MCF 10A (cell line): ENCODE results near the gene CAMK1. TPM values are rescaled to one million over a fixed set of nuclear protein-coding genes. Genes with fewer than 3 reads are reported as not detected.
A peak's percentile ranks its signal among the peaks of the same experiment; 100 is the strongest.

Source experiments
- BruUV-seq: library from RNA; stranded (reverse); fragments of 400-500 nt; replicated peaks from 2 replicates; lab custom pipeline; 2021; lab: Mats Ljungman, UMichigan
- CTCF ChIA-PET: fragments of 300-600 bp; sonication (Branson Sonifier 250); formaldehyde crosslinking; extraction: SDS; loops from one replicate; lab custom pipeline; 2021; ENCODE audit warnings: antibody characterized with exemption, inconsistent platforms; lab: Yijun Ruan, JAX
- POLR2A ChIA-PET: fragments of 300-600, 350-650 bp; sonication (Branson Sonifier 250); formaldehyde crosslinking; extraction: SDS; loops from one replicate; lab custom pipeline; 2020; ENCODE audit warnings: antibody characterized with exemption, inconsistent platforms; lab: Yijun Ruan, JAX
- DNase-seq: peaks from one replicate; pipeline ENCODE4 v3.0.0-alpha.2; 2018; ENCODE audit not compliant: unreplicated experiment
- H3K27ac Mint-ChIP-seq: one replicate; pipeline ENCODE4 v1.8.0; 2022; ENCODE audit warnings: mild to moderate bottlenecking, low read depth, mixed read lengths; ENCODE audit not compliant: unreplicated experiment
- H3K27me3 Mint-ChIP-seq: one replicate; pipeline ENCODE4 v1.8.0; 2022; ENCODE audit warnings: mixed read lengths; ENCODE audit not compliant: insufficient read depth, unreplicated experiment
- H3K36me3 Mint-ChIP-seq: one replicate; pipeline ENCODE4 v1.8.0; 2022; ENCODE audit warnings: mild to moderate bottlenecking, moderate library complexity, mixed read lengths; ENCODE audit not compliant: insufficient read depth, unreplicated experiment
- H3K4me1 Mint-ChIP-seq: one replicate; pipeline ENCODE4 v1.8.0; 2022; ENCODE audit warnings: mixed read lengths; ENCODE audit not compliant: insufficient read depth, unreplicated experiment
- H3K4me3 Mint-ChIP-seq: one replicate; pipeline ENCODE4 v1.8.0; 2022; ENCODE audit warnings: mild to moderate bottlenecking, moderate library complexity, mixed read lengths; ENCODE audit not compliant: unreplicated experiment
- H3K9me3 Mint-ChIP-seq: one replicate; pipeline ENCODE4 v1.8.0; 2022; ENCODE audit warnings: mixed read lengths; ENCODE audit not compliant: unreplicated experiment
- CTCF ChIP-seq: fragments of 200-600 bp; IDR thresholded peaks from one replicate; pipeline ENCODE4 v1.8.0; 2022; ENCODE audit warnings: antibody characterized with exemption, mild to moderate bottlenecking; ENCODE audit not compliant: unreplicated experiment
- intact Hi-C: fragments of 100-400 bp; cut with micrococcal nuclease; formaldehyde crosslinking; loops from 2 replicates; pipeline ENCODE4 v1.14.1; 2022
- total RNA-seq: library from RNA; stranded (reverse); gene quantifications from 2 replicates; pipeline ENCODE4 v1.2.3, GENCODE V29; 2022

Gene CAMK1
- total RNA-seq, 1 experiment from 2014 or later = 8.3 TPM

GRCh38 chr3:9732080-9732739 is 37.5 kb downstream of the CAMK1 start:
- ChIA-PET CTCF (interaction anchor here (0.5 to 2.6 kb wide), 15 partner anchors 9 to 379 kb away, joined by 3 to 13 read pairs (median 4); partner anchors contain the start of genes CAMK1, FANCD2, JAGN1 and OGG1), POLR2A (interaction anchor here (0.6 to 3.8 kb wide), 14 partner anchors 16 to 369 kb away, joined by 3 to 41 read pairs (median 4); partner anchors contain the start of genes ARPC4, MTMR14, OGG1 and TADA3)
- Mint-ChIP-seq H3K36me3 (peaks cover 36% of the 10 kb centered on the region), H3K27me3 (no peaks in the 10 kb centered on the region), H3K9me3 (no peaks in the 10 kb centered on the region), H3K27ac (peak overlapping the region; percentile 98), H3K4me3 (peak overlapping the region; percentile 76), H3K4me1 (peaks cover 34% of the 10 kb centered on the region)
- TSS peak; percentile 28 for BruUV-seq
- no peak for DNase-seq
- no peak for TF ChIP-seq CTCF
- intact Hi-C loops = no loop called here

- Mint-ChIP-seq H3K27ac (peak within 1 kb of the TSS; percentile 98), H3K4me1 (peaks cover 35% of the 10 kb centered on the region), H3K4me3 (peak within 1 kb of the TSS; percentile 76), H3K9me3 (no peaks in the 10 kb centered on the region), H3K36me3 (peaks cover 33% of the 10 kb centered on the region), H3K27me3 (no peaks in the 10 kb centered on the region)
- DNase-seq = peak; percentile 99
- intact Hi-C loops = no loop called here
- no TSS peak for BruUV-seq
- ChIA-PET POLR2A (interaction anchor here (0.6 to 3.8 kb wide), 16 partner anchors 8 to 369 kb away, joined by 3 to 41 read pairs (median 4); partner anchors contain the start of genes ARPC4, MTMR14, OGG1 and TADA3), CTCF (interaction anchor here (0.6 to 2.6 kb wide), 6 partner anchors 8 to 378 kb away, joined by 3 to 12 read pairs (median 4); no protein-coding TSS in a partner anchor)
- no peak for TF ChIP-seq CTCF
Observed at GRCh38 chr3:9731206-9732079, 38.3 kb downstream of the CAMK1 start, which contains the start of gene BRPF1. Gene BRPF1, plus strand, starts transcription at chr3:9731735. Its CDS starts 2,406 bp downstream, at chr3:9734141.

GRCh38 chr3:9730657-9731205 is 39.0 kb downstream of the CAMK1 start:
- intact Hi-C loops = no loop called here
- Mint-ChIP-seq H3K9me3 (no peaks in the 10 kb centered on the region), H3K4me3 (peak overlapping the region; percentile 76), H3K27me3 (no peaks in the 10 kb centered on the region), H3K4me1 (peaks cover 35% of the 10 kb centered on the region), H3K36me3 (peaks cover 27% of the 10 kb centered on the region), H3K27ac (peak overlapping the region; percentile 98)
- BruUV-seq = no TSS peak
- ChIA-PET POLR2A (interaction anchor here (0.9 to 3.8 kb wide), 15 partner anchors 8 to 368 kb away, joined by 3 to 41 read pairs (median 4); partner anchors contain the start of genes ARPC4, MTMR14, OGG1 and TADA3), CTCF (interaction anchor here (0.6 to 2.6 kb wide), 9 partner anchors 8 to 377 kb away, joined by 3 to 12 read pairs (median 3); partner anchors contain the start of gene OGG1)
- no peak for DNase-seq
- no peak for TF ChIP-seq CTCF
